Measurements from ENCODE around the gene CNIH2. TPM values are rescaled to one million over a fixed set of nuclear protein-coding genes. Genes with fewer than 3 reads are reported as not detected.

CNIH2 gene
- total and polyA plus RNA-seq, 9 of the 15 experiments (the other 6 are each of a cell fraction or from before 2014, with no cell fraction given) = 0.26 to 0.89 (median 0.40) TPM; not detected in 4

DNA sequence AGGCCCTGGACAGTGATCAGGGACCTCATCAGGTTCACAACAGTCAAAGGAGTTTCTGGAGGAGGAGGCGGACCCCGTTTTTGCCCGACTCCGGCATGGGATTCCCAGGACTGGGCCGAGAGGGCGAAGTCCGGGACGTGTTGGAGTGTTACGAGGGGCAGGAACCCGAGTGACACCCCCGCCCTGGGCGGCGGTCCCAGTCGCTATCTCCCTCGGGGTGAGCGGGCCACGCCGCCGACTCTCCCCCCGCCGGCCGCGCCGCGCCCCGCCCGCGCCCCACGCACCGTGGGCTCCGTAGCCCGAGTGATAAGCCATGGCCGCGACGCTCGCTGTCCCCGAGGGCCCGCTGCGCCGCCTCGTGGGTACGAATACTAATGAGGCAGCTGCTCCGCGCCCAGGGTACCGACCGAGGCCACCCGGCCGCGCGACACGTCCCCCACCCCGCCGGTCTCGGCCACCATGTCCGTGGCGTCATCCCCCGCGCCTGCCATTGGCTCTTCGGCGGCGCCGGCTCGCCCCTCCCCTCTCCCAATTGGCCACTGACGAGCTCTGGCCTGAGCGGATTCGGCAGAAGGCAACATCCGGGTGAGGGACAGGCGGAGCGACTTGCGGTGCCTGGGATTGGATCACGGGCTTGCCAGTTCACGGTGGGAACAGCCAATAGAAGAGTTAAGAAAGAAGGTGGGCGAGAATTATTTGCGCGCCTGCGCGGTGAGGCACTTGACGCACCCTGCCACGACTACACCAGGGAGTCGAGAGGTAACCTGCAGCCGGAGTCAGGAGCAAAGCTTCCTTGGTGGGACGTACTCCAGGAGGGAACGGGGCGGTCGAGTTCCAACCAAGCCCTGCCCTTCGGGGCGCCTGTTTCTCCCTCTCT, 10.9 kb downstream of the CNIH2 start, which contains the start of gene YIF1A (continued):
- no peak for TF ChIP-seq NFRKB (IDR thresholded peaks at IDR 0.05; ENCODE audit: low read depth)
- peak; percentile 94 for TF ChIP-seq MYC (IDR thresholded peaks at IDR 0.05; ENCODE audit: low read depth, low read length)
- no peak for TF ChIP-seq MYC (CRISPR knock-in tag; IDR thresholded peaks at IDR 0.05; ENCODE audit: borderline replicate concordance, low read depth)
- peak; percentile 99 for TF ChIP-seq RBM25 (IDR thresholded peaks at IDR 0.05; ENCODE audit: low read depth, low read length, severe bottlenecking)
- peak; percentile 11; the same call in 1 of the 2 replicates for TF ChIP-seq NFIC (IDR thresholded peaks at IDR 0.05)
- no peak for TF ChIP-seq ZNF586 (CRISPR knock-in tag; conservative IDR thresholded peaks at IDR 0.05)
- TF ChIP-seq, protein P1, sequence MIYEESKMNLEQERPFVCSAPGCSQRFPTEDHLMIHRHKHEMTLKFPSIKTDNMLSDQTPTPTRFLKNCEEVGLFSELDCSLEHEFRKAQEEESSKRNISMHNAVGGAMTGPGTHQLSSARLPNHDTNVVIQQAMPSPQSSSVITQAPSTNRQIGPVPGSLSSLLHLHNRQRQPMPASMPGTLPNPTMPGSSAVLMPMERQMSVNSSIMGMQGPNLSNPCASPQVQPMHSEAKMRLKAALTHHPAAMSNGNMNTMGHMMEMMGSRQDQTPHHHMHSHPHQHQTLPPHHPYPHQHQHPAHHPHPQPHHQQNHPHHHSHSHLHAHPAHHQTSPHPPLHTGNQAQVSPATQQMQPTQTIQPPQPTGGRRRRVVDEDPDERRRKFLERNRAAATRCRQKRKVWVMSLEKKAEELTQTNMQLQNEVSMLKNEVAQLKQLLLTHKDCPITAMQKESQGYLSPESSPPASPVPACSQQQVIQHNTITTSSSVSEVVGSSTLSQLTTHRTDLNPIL (CRISPR knock-in tag; IDR thresholded peaks at IDR 0.05) = no peak
- TF ChIP-seq SIN3B (IDR thresholded peaks at IDR 0.05; ENCODE audit: low read depth) = peak; percentile 81
- TF ChIP-seq, protein P2, sequence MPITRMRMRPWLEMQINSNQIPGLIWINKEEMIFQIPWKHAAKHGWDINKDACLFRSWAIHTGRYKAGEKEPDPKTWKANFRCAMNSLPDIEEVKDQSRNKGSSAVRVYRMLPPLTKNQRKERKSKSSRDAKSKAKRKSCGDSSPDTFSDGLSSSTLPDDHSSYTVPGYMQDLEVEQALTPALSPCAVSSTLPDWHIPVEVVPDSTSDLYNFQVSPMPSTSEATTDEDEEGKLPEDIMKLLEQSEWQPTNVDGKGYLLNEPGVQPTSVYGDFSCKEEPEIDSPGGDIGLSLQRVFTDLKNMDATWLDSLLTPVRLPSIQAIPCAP (CRISPR knock-in tag; IDR thresholded peaks at IDR 0.05; ENCODE audit: borderline replicate concordance) = no peak
- no peak; the same call in 1 of the 2 replicates for TF ChIP-seq NR2C2 (CRISPR knock-in tag; IDR thresholded peaks at IDR 0.05)
- TF ChIP-seq NR2C2 (tag; IDR thresholded peaks at IDR 0.05) = peak; percentile 77
- no peak for TF ChIP-seq PRPF4 (IDR thresholded peaks at IDR 0.05; ENCODE audit: insufficient read depth, low read depth, low read length, poor library complexity, severe bottlenecking)
- TF ChIP-seq NELFE (IDR thresholded peaks at IDR 0.05; ENCODE audit: insufficient read depth, insufficient read length) = no peak
- no peak for TF ChIP-seq TSC22D4 (tag; IDR thresholded peaks at IDR 0.05)
- peak; percentile 93 for TF ChIP-seq RB1 (IDR thresholded peaks at IDR 0.05; ENCODE audit: low read depth)
- TF ChIP-seq E2F8 (IDR thresholded peaks at IDR 0.05; ENCODE audit: low read depth, partially characterized antibody) = no peak
- TF ChIP-seq YY1 (IDR thresholded peaks at IDR 0.05; ENCODE audit: borderline replicate concordance in 1 of 3, control insufficient read depth in 1 of 3, extremely low read depth in 1 of 3, insufficient read depth in 3 of 3, insufficient read length in 1 of 3, insufficient replicate concordance in 2 of 3, low read depth in 1 of 3, low read length in 2 of 3) = peak; percentile 60 to 93 (median 84)

Data from K562 (cell line).